HCT116 (cell line): ENCODE data around the gene ROR2. TPM values are rescaled to one million over a fixed set of nuclear protein-coding genes. Genes with fewer than 3 reads are reported as not detected.

ENCODE experiments used
- ATAC-seq: fragments of 200-7000 bp; cut with Tn5 transposase; 2 replicates; pipeline ENCODE4 v1.9.1; 2020; ENCODE audit warnings: mild to moderate bottlenecking, moderate library complexity
- BruUV-seq: library from RNA; stranded (reverse); fragments of 400-500 nt; replicated peaks from 2 replicates; lab custom pipeline; 2021; lab: Mats Ljungman, UMichigan
- CTCF ChIA-PET: fragments of 300-600 bp; sonication (Branson Sonifier 250); formaldehyde crosslinking; loops from one replicate; lab custom pipeline; 2021; ENCODE audit warnings: antibody characterized with exemption; lab: Charles Lee
- POLR2A ChIA-PET: fragments of 300-600, 350-600 bp; sonication (Branson Sonifier 250); formaldehyde crosslinking; loops from one replicate; lab custom pipeline; 2021; ENCODE audit warnings: antibody characterized with exemption; lab: Charles Lee
- RAD21 ChIA-PET, 2 experiments: fragments of 300-600 bp; sonication (Branson Sonifier 250); formaldehyde crosslinking; loops; one replicate each; lab custom pipeline; 2023; ENCODE audit warnings: low total read pairs in 2 of 2; ENCODE audit not compliant: uncharacterized antibody in 2 of 2, unreplicated experiment in 2 of 2, low non-redundant PET in 1 of 2; lab: Charles Lee
- DNase-seq: peaks from one replicate; pipeline ENCODE4 v3.0.0-alpha.2; 2010; ENCODE audit warnings: low read depth, low spot score
- H2AFZ ChIP-seq: fragments of 200-600 bp; shearing (Covaris generic), sonication (generic); 2 replicates; pipeline ENCODE4 v1.6.1; 2017; ENCODE audit warnings: low read depth, mixed run types, mixed read lengths, antibody characterized with exemption, low read length; ENCODE audit not compliant: poor library complexity, severe bottlenecking
- H3K27ac ChIP-seq: 2 replicates; pipeline ENCODE4 v1.5.1; 2012; ENCODE audit warnings: low read depth, low read length
- H3K27me3 ChIP-seq: fragments of 200-600 bp; sonication (generic); 2 replicates; pipeline ENCODE4 v1.6.1; 2016; ENCODE audit warnings: mixed run types, low read length, mixed read lengths; ENCODE audit not compliant: insufficient read depth
- H3K36me3 ChIP-seq, 2 experiments: fragments of 200-500 bp in 1 of 2; fragments of 200-600 bp in 1 of 2; sonication (Bioruptor generic) in 1 of 2; sonication (generic) in 1 of 2; 2 replicates each; pipeline versions ENCODE4 v1.5.1 to v1.6.1; 2014 to 2016; ENCODE audit warnings: low read length in 2 of 2, inconsistent platforms in 1 of 2, mixed read lengths in 1 of 2, mixed run types in 1 of 2; ENCODE audit not compliant: insufficient read depth in 2 of 2, control insufficient read depth in 1 of 2
- H3K4me1 ChIP-seq, 2 experiments: fragments of 200-600 bp in 1 of 2; sonication (generic) in 1 of 2; 2 replicates each; pipeline versions ENCODE4 v1.5.1 to v1.6.1; 2012 to 2017; ENCODE audit warnings: low read length in 2 of 2, inconsistent platforms in 1 of 2, mild to moderate bottlenecking in 1 of 2, mixed read lengths in 1 of 2, mixed run types in 1 of 2, moderate library complexity in 1 of 2; ENCODE audit not compliant: insufficient read depth in 2 of 2, control insufficient read depth in 1 of 2
- H3K4me2 ChIP-seq: fragments of 200-600 bp; sonication (generic); 2 replicates; pipeline ENCODE4 v1.6.1; 2017; ENCODE audit warnings: mixed run types, low read length, mixed read lengths
- H3K4me3 ChIP-seq, 2 experiments: fragments of 200-600 bp in 1 of 2; sonication (generic) in 1 of 2; replicated peaks in 1 of 2; 2 replicates each; pipeline ENCODE4 v1.5.1; 2011 to 2016; ENCODE audit warnings: low read length in 2 of 2, control low read depth in 1 of 2, low read depth in 1 of 2, mild to moderate bottlenecking in 1 of 2, mixed read lengths in 1 of 2, mixed run types in 1 of 2
- H3K79me2 ChIP-seq: fragments of 200-600 bp; sonication (generic); 2 replicates; pipeline ENCODE4 v1.6.1; 2017; ENCODE audit warnings: mild to moderate bottlenecking, mixed run types, low read length, moderate library complexity, mixed read lengths; ENCODE audit not compliant: insufficient read depth
- H3K9ac ChIP-seq: fragments of 200-600 bp; sonication (generic); 2 replicates; pipeline ENCODE4 v1.6.1; 2016; ENCODE audit warnings: low read length, mixed read lengths
- H3K9me2 ChIP-seq: fragments of 200-600 bp; sonication (generic), shearing (Covaris generic); 2 replicates; pipeline ENCODE4 v1.6.1; 2017; ENCODE audit warnings: mixed run types, mild to moderate bottlenecking, moderate library complexity; ENCODE audit not compliant: insufficient read depth
- H3K9me3 ChIP-seq, 2 experiments: fragments of 200-500 bp in 1 of 2; fragments of 200-600 bp in 1 of 2; sonication (Bioruptor generic) in 1 of 2; sonication (generic) in 1 of 2; 2 replicates each; pipeline ENCODE4 v1.6.1; 2014 to 2017; ENCODE audit warnings: low read length in 2 of 2, mixed read lengths in 2 of 2, inconsistent platforms in 1 of 2, low read depth in 1 of 2, mild to moderate bottlenecking in 1 of 2, mixed run types in 1 of 2, moderate library complexity in 1 of 2; ENCODE audit not compliant: control insufficient read depth in 1 of 2, insufficient read depth in 1 of 2
- H4K20me1 ChIP-seq: fragments of 200-600 bp; sonication (generic), shearing (Covaris generic); 2 replicates; pipeline ENCODE4 v1.6.1; 2017; ENCODE audit warnings: mixed run types, mild to moderate bottlenecking, moderate library complexity; ENCODE audit not compliant: insufficient read depth
- CBX3 ChIP-seq: IDR thresholded peaks from 2 replicates; pipeline ENCODE4 v1.6.1; 2012; ENCODE audit warnings: low read depth
- CEBPB ChIP-seq: IDR thresholded peaks from 2 replicates; pipeline ENCODE4 v1.6.1; 2012; ENCODE audit warnings: low read depth
- EGR1 ChIP-seq: IDR thresholded peaks from 2 replicates; pipeline ENCODE4 v1.6.1; 2012; ENCODE audit warnings: low read depth
- ELF1 ChIP-seq: IDR thresholded peaks from 2 replicates; pipeline ENCODE4 v1.6.1; 2012; ENCODE audit warnings: low read depth, borderline replicate concordance
- FOSL1 ChIP-seq: IDR thresholded peaks from 2 replicates; pipeline ENCODE4 v1.6.1; 2012; ENCODE audit warnings: low read depth
- POLR2AphosphoS5 ChIP-seq: IDR thresholded peaks from 2 replicates; pipeline ENCODE4 v1.6.1; 2011; ENCODE audit warnings: mild to moderate bottlenecking, low read depth, low read length, moderate library complexity
- SP1 ChIP-seq: IDR thresholded peaks from 2 replicates; pipeline ENCODE4 v1.6.1; 2012; ENCODE audit warnings: low read depth
- TCF7L2 ChIP-seq: IDR thresholded peaks from 2 replicates; pipeline ENCODE4 v1.7.0; 2011; ENCODE audit warnings: borderline replicate concordance, inconsistent platforms; ENCODE audit not compliant: insufficient read depth, insufficient read length; ENCODE audit errors: extremely low read depth
- YY1 ChIP-seq: IDR thresholded peaks from 2 replicates; pipeline ENCODE4 v1.6.1; 2011; ENCODE audit warnings: low read length, low read depth, moderate library complexity, mild to moderate bottlenecking; ENCODE audit not compliant: insufficient replicate concordance; ENCODE audit errors: extremely low read depth
- intact Hi-C: fragments of 100-400 bp; cut with micrococcal nuclease; formaldehyde crosslinking; loops from 2 replicates; pipeline ENCODE4 v1.10.0; 2022
- total RNA-seq: library from RNA; stranded (reverse); gene quantifications from one replicate; pipeline ENCODE4 v1.2.1, GENCODE V29; 2021; ENCODE audit not compliant: unreplicated experiment
- TF ChIP-seq, protein P1 (sequence below), 3 experiments: fragments of 200-600 bp in 1 of 3; sonication (generic) in 1 of 3; IDR thresholded peaks in 2 of 3; conservative IDR thresholded peaks in 1 of 3; 2 replicates each; pipeline ENCODE4 v1.5.1; 2012 to 2017; ENCODE audit warnings: low read depth in 2 of 3, low read length in 2 of 3, antibody characterized with exemption in 1 of 3, borderline replicate concordance in 1 of 3, control low read depth in 1 of 3, mild to moderate bottlenecking in 1 of 3, mixed read lengths in 1 of 3, mixed run types in 1 of 3, moderate library complexity in 1 of 3; ENCODE audit not compliant: insufficient read depth in 1 of 3
- TF ChIP-seq, protein P2 (sequence below): IDR thresholded peaks from 2 replicates; pipeline ENCODE4 v1.6.1; 2011; ENCODE audit warnings: mild to moderate bottlenecking, low read length, moderate library complexity; ENCODE audit not compliant: insufficient replicate concordance; ENCODE audit errors: extremely low read depth

The ROR2 gene
- total RNA-seq, 1 experiment from 2014 or later: 15.7 TPM

DNA sequence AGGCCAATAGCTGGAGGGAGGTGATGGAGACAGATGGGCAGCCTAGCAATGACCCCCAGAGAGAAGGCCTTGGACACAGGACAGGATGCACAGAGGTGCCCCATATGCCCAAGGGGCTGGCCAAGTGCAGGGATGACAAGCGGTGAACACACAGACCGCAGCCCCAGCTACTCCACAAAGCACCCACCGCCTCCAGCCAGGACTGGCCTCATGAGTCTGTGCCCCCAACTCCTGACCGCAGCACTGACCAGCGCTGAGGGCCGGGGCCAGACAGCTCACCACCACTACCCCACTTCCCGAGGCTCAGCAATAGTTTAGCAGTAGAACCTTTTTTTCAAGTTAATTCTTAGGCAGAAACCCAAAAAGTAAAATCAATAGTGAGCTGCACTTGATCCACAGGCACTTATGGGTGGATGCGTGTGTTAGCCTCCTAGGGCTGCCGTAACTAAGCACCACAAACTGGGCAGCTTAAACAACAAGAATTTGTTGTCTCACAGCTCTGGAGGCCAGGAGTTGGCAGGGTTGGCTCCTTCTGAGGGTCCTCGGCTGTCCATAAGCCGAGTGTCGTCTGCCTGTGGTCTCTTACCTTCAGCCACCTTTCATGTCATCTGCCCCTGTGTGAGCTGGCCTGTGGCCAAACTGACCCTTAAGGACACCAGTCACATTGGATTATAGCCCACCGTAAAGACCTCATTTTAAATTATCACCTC, 14.1 kb downstream of the ROR2 start (continued):
- TF ChIP-seq, protein P1, sequence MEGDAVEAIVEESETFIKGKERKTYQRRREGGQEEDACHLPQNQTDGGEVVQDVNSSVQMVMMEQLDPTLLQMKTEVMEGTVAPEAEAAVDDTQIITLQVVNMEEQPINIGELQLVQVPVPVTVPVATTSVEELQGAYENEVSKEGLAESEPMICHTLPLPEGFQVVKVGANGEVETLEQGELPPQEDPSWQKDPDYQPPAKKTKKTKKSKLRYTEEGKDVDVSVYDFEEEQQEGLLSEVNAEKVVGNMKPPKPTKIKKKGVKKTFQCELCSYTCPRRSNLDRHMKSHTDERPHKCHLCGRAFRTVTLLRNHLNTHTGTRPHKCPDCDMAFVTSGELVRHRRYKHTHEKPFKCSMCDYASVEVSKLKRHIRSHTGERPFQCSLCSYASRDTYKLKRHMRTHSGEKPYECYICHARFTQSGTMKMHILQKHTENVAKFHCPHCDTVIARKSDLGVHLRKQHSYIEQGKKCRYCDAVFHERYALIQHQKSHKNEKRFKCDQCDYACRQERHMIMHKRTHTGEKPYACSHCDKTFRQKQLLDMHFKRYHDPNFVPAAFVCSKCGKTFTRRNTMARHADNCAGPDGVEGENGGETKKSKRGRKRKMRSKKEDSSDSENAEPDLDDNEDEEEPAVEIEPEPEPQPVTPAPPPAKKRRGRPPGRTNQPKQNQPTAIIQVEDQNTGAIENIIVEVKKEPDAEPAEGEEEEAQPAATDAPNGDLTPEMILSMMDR (IDR thresholded peaks at IDR 0.05 in 2 of 3, conservative IDR thresholded peaks at IDR 0.05 in 1 of 3; ENCODE audit: borderline replicate concordance in 1 of 3, insufficient read depth in 1 of 3, low read depth in 2 of 3, low read length in 2 of 3): no peak
- TF ChIP-seq, protein P2, sequence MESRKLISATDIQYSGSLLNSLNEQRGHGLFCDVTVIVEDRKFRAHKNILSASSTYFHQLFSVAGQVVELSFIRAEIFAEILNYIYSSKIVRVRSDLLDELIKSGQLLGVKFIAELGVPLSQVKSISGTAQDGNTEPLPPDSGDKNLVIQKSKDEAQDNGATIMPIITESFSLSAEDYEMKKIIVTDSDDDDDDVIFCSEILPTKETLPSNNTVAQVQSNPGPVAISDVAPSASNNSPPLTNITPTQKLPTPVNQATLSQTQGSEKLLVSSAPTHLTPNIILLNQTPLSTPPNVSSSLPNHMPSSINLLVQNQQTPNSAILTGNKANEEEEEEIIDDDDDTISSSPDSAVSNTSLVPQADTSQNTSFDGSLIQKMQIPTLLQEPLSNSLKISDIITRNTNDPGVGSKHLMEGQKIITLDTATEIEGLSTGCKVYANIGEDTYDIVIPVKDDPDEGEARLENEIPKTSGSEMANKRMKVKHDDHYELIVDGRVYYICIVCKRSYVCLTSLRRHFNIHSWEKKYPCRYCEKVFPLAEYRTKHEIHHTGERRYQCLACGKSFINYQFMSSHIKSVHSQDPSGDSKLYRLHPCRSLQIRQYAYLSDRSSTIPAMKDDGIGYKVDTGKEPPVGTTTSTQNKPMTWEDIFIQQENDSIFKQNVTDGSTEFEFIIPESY: no peak
- TF ChIP-seq EGR1: no peak
- no peak for TF ChIP-seq CEBPB
- no peak for TF ChIP-seq YY1

DNA sequence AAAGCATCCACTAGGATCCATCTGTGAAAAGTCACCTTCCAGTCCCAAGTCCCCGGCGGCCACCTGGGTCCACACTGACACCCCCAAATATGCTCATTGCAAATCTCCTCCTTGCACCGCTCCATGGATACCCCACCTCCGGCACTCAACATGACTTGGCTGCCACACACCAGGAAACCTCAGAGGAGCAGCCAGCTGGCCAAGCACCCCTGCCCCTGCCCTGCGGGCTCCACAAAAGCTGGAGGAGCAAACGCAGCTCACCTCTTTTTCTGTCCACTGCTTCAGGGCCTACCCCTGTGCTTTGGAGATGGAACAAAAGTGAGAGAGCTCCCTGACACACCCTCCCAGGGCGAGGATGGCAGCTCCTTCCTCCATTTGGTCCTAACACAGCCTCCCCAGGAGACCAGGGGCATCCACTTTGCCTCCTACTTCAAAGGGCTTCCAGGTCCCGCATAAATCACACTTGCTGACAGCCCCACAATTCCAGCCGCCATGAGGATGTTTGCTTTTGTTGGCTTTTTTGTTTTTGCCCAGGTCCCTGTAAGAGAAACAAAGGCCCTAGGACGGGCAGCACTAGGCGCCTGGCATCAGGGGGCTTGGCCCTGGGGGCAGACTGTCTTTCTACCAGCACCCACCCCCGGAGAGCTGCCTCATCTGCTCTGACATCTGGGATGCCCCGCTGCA, 14.8 kb downstream of the ROR2 start:
- Histone ChIP-seq H3K9ac (no peak overlapping the region), H3K36me3 (no peaks in the 10 kb centered on the region), H4K20me1 (no peaks in the 10 kb centered on the region), H3K9me2 (no peaks in the 10 kb centered on the region), H3K9me3 (peaks cover 14 to 22% of the 10 kb centered on the region in 2 experiments; a peak in 3 of 4 replicates), H3K27me3 (no peaks in the 10 kb centered on the region), H3K4me2 (no peak overlapping the region), H3K27ac (no peak overlapping the region), H3K4me1 (no peaks in the 10 kb centered on the region), H3K79me2 (peaks cover 31% of the 10 kb centered on the region; the same call in 1 of the 2 replicates), H2AFZ (no peak overlapping the region), H3K4me3 (no peak overlapping the region)
- intact Hi-C loops: no loop called here
- ChIA-PET CTCF (interaction anchor here (1.5 kb wide), 1 partner anchor 19 kb away, joined by 5 read pairs; no protein-coding TSS in a partner anchor), POLR2A (interaction anchor here (1.2 kb wide), 1 partner anchor 14 kb away, joined by 4 read pairs; no protein-coding TSS in a partner anchor), RAD21 (no interaction called here)
- no peak for DNase-seq
- no peak for ATAC-seq
- BruUV-seq: no TSS peak
- TF ChIP-seq, protein P2: no peak
- no peak for TF ChIP-seq YY1
- no peak for TF ChIP-seq SP1
- TF ChIP-seq ELF1: no peak
- no peak for TF ChIP-seq CBX3
- TF ChIP-seq POLR2AphosphoS5: no peak
- TF ChIP-seq, protein P1 (IDR thresholded peaks at IDR 0.05 in 2 of 3, conservative IDR thresholded peaks at IDR 0.05 in 1 of 3; ENCODE audit: borderline replicate concordance in 1 of 3, insufficient read depth in 1 of 3, low read depth in 2 of 3, low read length in 2 of 3): no peak
- no peak for TF ChIP-seq FOSL1
- TF ChIP-seq TCF7L2: no peak
- TF ChIP-seq CEBPB: no peak
